ENCODE measurements around the gene PLXNA1. TPM values are rescaled to one million over a fixed set of nuclear protein-coding genes. Genes with fewer than 3 reads are reported as not detected.

The PLXNA1 gene
- total and polyA plus RNA-seq, 2 experiments from 2014 or later: 19.7 to 35.1 TPM

DNA sequence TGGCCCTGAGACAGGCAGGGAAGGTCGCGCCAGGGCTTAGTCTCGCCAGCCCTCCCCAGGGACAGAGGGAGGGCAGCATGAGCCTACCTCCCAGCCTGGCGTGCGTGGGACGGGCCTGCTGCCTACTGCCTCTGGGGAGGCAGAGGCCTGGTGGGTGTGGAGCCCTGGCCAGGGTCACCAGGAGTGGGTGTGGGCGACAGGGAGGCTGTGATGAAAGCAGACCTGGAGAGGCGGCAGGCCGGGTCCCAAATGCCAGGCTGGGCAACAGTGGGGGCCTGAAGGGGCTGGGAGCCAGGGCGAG lies 33.1 kb downstream of the PLXNA1 start:
- no peak overlapping the region for H3K27ac ChIP-seq
- H3K36me3 ChIP-seq (replicated peaks; ENCODE audit: insufficient read depth, low read depth): no peaks in the 10 kb centered on the region
- H3K27me3 ChIP-seq: no peaks in the 10 kb centered on the region
- H3K4me1 ChIP-seq (ENCODE audit: insufficient read depth): no peaks in the 10 kb centered on the region
- no peak overlapping the region for H3K4me3 ChIP-seq
- no peak for DNase-seq (ENCODE audit: low spot score)
- WGBS (ENCODE audit: low lambda C conversion rate, missing lambda C conversion rate): 98% methylated on average over 7 of the region's 10 CpGs
- H3K9me2 ChIP-seq (replicated peaks; ENCODE audit: insufficient read depth): no peaks in the 10 kb centered on the region
- no peaks in the 10 kb centered on the region for H3K79me2 ChIP-seq
- H3K9me3 ChIP-seq (ENCODE audit: low read depth): no peaks in the 10 kb centered on the region
- TF ChIP-seq EZH2 (IDR thresholded peaks at IDR 0.05; ENCODE audit: borderline replicate concordance): no peak
- TF ChIP-seq EZH2phosphoT487 (IDR thresholded peaks at IDR 0.05; ENCODE audit: low read depth, severe bottlenecking, unreplicated experiment): no peak
- no peak for TF ChIP-seq CTCF (IDR thresholded peaks at IDR 0.05; ENCODE audit: poor library complexity)
- no peak overlapping the region for H2AFZ ChIP-seq
- H4K20me1 ChIP-seq (ENCODE audit: insufficient read depth, poor library complexity, severe bottlenecking): no peaks in the 10 kb centered on the region
- H3K4me2 ChIP-seq: no peak overlapping the region

- Histone ChIP-seq H3K27ac (no peak overlapping the region), H3K79me2 (no peaks in the 10 kb centered on the region), H3K9me2 (replicated peaks; ENCODE audit: insufficient read depth) (no peaks in the 10 kb centered on the region), H3K36me3 (replicated peaks; ENCODE audit: insufficient read depth, low read depth) (no peaks in the 10 kb centered on the region), H2AFZ (no peak overlapping the region), H3K27me3 (no peaks in the 10 kb centered on the region), H3K4me2 (no peak overlapping the region), H4K20me1 (ENCODE audit: insufficient read depth, poor library complexity, severe bottlenecking) (no peaks in the 10 kb centered on the region), H3K9me3 (ENCODE audit: low read depth) (no peaks in the 10 kb centered on the region), H3K4me1 (ENCODE audit: insufficient read depth) (no peaks in the 10 kb centered on the region), H3K4me3 (no peak overlapping the region)
- 96% methylated on average over 15 of the region's 15 CpGs for WGBS (ENCODE audit: low lambda C conversion rate, missing lambda C conversion rate)
- TF ChIP-seq EZH2 (IDR thresholded peaks at IDR 0.05; ENCODE audit: borderline replicate concordance) (no peak), EZH2phosphoT487 (IDR thresholded peaks at IDR 0.05; ENCODE audit: low read depth, severe bottlenecking, unreplicated experiment) (no peak), CTCF (IDR thresholded peaks at IDR 0.05; ENCODE audit: poor library complexity) (no peak)
- no peak for DNase-seq (ENCODE audit: low spot score)
Observed at GRCh38 chr3:127016461-127016860, 33.5 kb downstream of the PLXNA1 start.

- no peak overlapping the region for H3K4me3 ChIP-seq
- no peaks in the 10 kb centered on the region for H3K9me3 ChIP-seq (ENCODE audit: low read depth)
- H3K36me3 ChIP-seq (replicated peaks; ENCODE audit: insufficient read depth, low read depth): no peaks in the 10 kb centered on the region
- no peak overlapping the region for H2AFZ ChIP-seq
- no peak overlapping the region for H3K27ac ChIP-seq
- no peaks in the 10 kb centered on the region for H4K20me1 ChIP-seq (ENCODE audit: insufficient read depth, poor library complexity, severe bottlenecking)
- no peaks in the 10 kb centered on the region for H3K9me2 ChIP-seq (replicated peaks; ENCODE audit: insufficient read depth)
- TF ChIP-seq EZH2phosphoT487 (IDR thresholded peaks at IDR 0.05; ENCODE audit: low read depth, severe bottlenecking, unreplicated experiment) (no peak), EZH2 (IDR thresholded peaks at IDR 0.05; ENCODE audit: borderline replicate concordance) (no peak), CTCF (IDR thresholded peaks at IDR 0.05; ENCODE audit: poor library complexity) (no peak)
- no peak overlapping the region for H3K4me2 ChIP-seq
- H3K79me2 ChIP-seq: no peaks in the 10 kb centered on the region
- no peaks in the 10 kb centered on the region for H3K4me1 ChIP-seq (ENCODE audit: insufficient read depth)
- no peaks in the 10 kb centered on the region for H3K27me3 ChIP-seq
- DNase-seq (ENCODE audit: low spot score): no peak
- WGBS (ENCODE audit: low lambda C conversion rate, missing lambda C conversion rate): 98% methylated on average over 16 of the region's 16 CpGs
Observed at GRCh38 chr3:127017229-127017628, 34.3 kb downstream of the PLXNA1 start.

GRCh38 chr3:127017781-127018180 lies 34.9 kb downstream of the PLXNA1 start:
- H3K27me3 ChIP-seq: no peaks in the 10 kb centered on the region
- no peaks in the 10 kb centered on the region for H4K20me1 ChIP-seq (ENCODE audit: insufficient read depth, poor library complexity, severe bottlenecking)
- no peak overlapping the region for H2AFZ ChIP-seq
- no peaks in the 10 kb centered on the region for H3K36me3 ChIP-seq (replicated peaks; ENCODE audit: insufficient read depth, low read depth)
- no peaks in the 10 kb centered on the region for H3K79me2 ChIP-seq
- H3K27ac ChIP-seq: no peak overlapping the region
- 99% methylated on average over 16 of the region's 17 CpGs for WGBS (ENCODE audit: low lambda C conversion rate, missing lambda C conversion rate)
- TF ChIP-seq CTCF (IDR thresholded peaks at IDR 0.05; ENCODE audit: poor library complexity) (no peak), EZH2phosphoT487 (IDR thresholded peaks at IDR 0.05; ENCODE audit: low read depth, severe bottlenecking, unreplicated experiment) (no peak), EZH2 (IDR thresholded peaks at IDR 0.05; ENCODE audit: borderline replicate concordance) (no peak)
- no peak for DNase-seq (ENCODE audit: low spot score)
- H3K9me2 ChIP-seq (replicated peaks; ENCODE audit: insufficient read depth): no peaks in the 10 kb centered on the region
- no peak overlapping the region for H3K4me2 ChIP-seq
- no peak overlapping the region for H3K4me3 ChIP-seq
- no peaks in the 10 kb centered on the region for H3K4me1 ChIP-seq (ENCODE audit: insufficient read depth)
- no peaks in the 10 kb centered on the region for H3K9me3 ChIP-seq (ENCODE audit: low read depth)
